Duodenal mucosa (tissue), 2 donors: ENCODE measurements around the gene STXBP1.
A peak's percentile ranks its signal among the peaks of the same experiment; 100 is the strongest.

ENCODE experiments used
- H3K27ac ChIP-seq: one replicate; pipeline ENCODE4 v1.7.0; 2013; ENCODE audit warnings: low read depth, low read length
- H3K27me3 ChIP-seq, 2 donors: one replicate each; pipeline ENCODE4 v1.7.0; 2013; ENCODE audit warnings: low read length in 2 of 2, control low read depth in 1 of 2; ENCODE audit not compliant: insufficient read depth in 2 of 2, control insufficient read depth in 1 of 2
- H3K36me3 ChIP-seq, 2 donors: one replicate each; pipeline ENCODE4 v1.7.0; 2013; ENCODE audit warnings: low read length in 2 of 2, control low read depth in 1 of 2; ENCODE audit not compliant: insufficient read depth in 2 of 2, control insufficient read depth in 1 of 2
- H3K4me1 ChIP-seq, 2 donors: one replicate each; pipeline ENCODE4 v1.7.0; 2013; ENCODE audit warnings: low read length in 2 of 2, control low read depth in 1 of 2; ENCODE audit not compliant: insufficient read depth in 2 of 2, control insufficient read depth in 1 of 2
- H3K4me3 ChIP-seq, 2 donors: one replicate each; pipeline ENCODE4 v1.7.0; 2013; ENCODE audit warnings: low read length in 2 of 2, low read depth in 1 of 2
- H3K9ac ChIP-seq, 2 donors: one replicate each; pipeline ENCODE4 v1.7.0; 2013; ENCODE audit warnings: low read length in 2 of 2, low read depth in 1 of 2
- H3K9me3 ChIP-seq, 2 donors: one replicate each; pipeline ENCODE4 v1.7.0; 2013; ENCODE audit warnings: low read length in 2 of 2, control low read depth in 1 of 2; ENCODE audit not compliant: control insufficient read depth in 1 of 2

The STXBP1 gene

DNA sequence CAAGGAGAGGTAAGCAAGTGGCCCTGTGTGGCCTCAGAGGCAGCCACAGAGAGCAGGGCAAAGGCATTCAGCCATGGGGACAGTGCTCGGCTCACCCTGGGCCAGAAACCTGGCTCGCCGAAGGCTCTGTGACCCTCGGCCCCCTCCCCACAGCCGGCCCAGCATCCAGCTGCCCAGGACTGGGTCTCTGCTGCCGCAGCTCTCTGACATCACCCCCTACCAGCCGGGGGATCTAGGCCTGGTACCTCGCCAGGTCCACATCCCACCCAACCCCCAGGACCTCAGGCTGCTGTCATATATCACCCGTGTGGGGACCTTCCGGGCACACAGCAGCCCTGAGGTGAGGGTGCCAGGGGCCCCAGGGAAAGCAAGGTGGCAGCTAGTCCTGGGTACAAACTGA lies 100.8 kb downstream of the STXBP1 start:
- Histone ChIP-seq H3K9me3 (no peaks in the 10 kb centered on the region), H3K27ac (no peak overlapping the region)

GRCh38 chr9:127714020-127714750 lies 102.1 kb downstream of the STXBP1 start:
- no peaks in the 10 kb centered on the region for H3K27me3 ChIP-seq
- peak overlapping the region in 1 of 2 donors; percentile 29 for H3K4me3 ChIP-seq
- H3K9ac ChIP-seq: no peak overlapping the region
- H3K27ac ChIP-seq: no peak overlapping the region
- H3K9me3 ChIP-seq: no peaks in the 10 kb centered on the region
- peaks cover 10 to 14% of the 10 kb centered on the region in 2 donors for H3K4me1 ChIP-seq
- no peaks in the 10 kb centered on the region for H3K36me3 ChIP-seq

More for the DNA sequence above, 100.8 kb downstream of the STXBP1 start:
- no peak overlapping the region for H3K4me3 ChIP-seq
- H3K27me3 ChIP-seq: no peaks in the 10 kb centered on the region
- no peaks in the 10 kb centered on the region for H3K36me3 ChIP-seq
- no peak overlapping the region for H3K9ac ChIP-seq
- peaks cover 10 to 14% of the 10 kb centered on the region in 2 donors for H3K4me1 ChIP-seq

- Histone ChIP-seq H3K4me3 (peak overlapping the region; percentile 84), H3K4me1 (peaks cover 10 to 14% of the 10 kb centered on the region in 2 donors), H3K27ac (peak overlapping the region; percentile 82), H3K9me3 (no peaks in the 10 kb centered on the region), H3K27me3 (no peaks in the 10 kb centered on the region), H3K9ac (peak overlapping the region; percentile 58 to 79), H3K36me3 (no peaks in the 10 kb centered on the region)
Measured at GRCh38 chr9:127714951-127715469, 102.9 kb downstream of the STXBP1 start.

- Histone ChIP-seq H3K4me3 (peak within 1 kb of the TSS; percentile 84), H3K36me3 (no peaks in the 10 kb centered on the region), H3K27me3 (no peaks in the 10 kb centered on the region), H3K9me3 (no peaks in the 10 kb centered on the region), H3K4me1 (peaks cover 10 to 14% of the 10 kb centered on the region in 2 donors), H3K27ac (peak within 1 kb of the TSS; percentile 82), H3K9ac (peak within 1 kb of the TSS; percentile 58 to 79)
Measured at GRCh38 chr9:127715470-127716337, 103.6 kb downstream of the STXBP1 start, which contains the start of the genes PTRH1 and TTC16. Gene PTRH1, minus strand, starts transcription at chr9:127715663. Its CDS starts 24 bp downstream, at chr9:127715639. Gene TTC16, plus strand, starts transcription at chr9:127716079. Its CDS starts 67 bp downstream, at chr9:127716146.

GRCh38 chr9:127716412-127716811 lies 104.3 kb downstream of the STXBP1 start:
- Histone ChIP-seq H3K4me1 (peaks cover 10 to 14% of the 10 kb centered on the region in 2 donors), H3K27me3 (no peaks in the 10 kb centered on the region), H3K36me3 (no peaks in the 10 kb centered on the region), H3K9ac (peak overlapping the region; percentile 48 to 79), H3K4me3 (peak overlapping the region in 1 of 2 donors; percentile 84), H3K27ac (no peak overlapping the region), H3K9me3 (no peaks in the 10 kb centered on the region)

DNA sequence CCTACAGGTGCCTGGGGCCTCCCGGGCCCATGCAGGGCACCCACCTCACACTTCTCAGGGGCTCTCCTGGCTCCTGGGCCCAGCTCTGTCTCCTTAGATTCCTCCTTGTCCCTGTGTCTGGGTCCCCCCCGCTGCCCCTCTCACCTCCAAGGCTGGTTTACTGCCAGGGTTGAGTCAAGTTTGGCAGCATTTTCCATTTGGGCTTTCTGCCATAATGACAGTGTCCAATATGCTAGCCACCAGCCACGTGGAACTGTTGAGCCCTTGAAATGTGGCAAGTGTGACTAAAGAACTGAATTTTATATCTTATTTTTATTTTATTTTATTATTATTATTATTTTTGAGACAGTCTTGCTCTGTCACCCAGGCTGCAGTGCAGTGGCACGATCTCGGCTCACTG lies 105.7 kb downstream of the STXBP1 start:
- peaks cover 10 to 20% of the 10 kb centered on the region in 2 donors for H3K4me1 ChIP-seq
- no peaks in the 10 kb centered on the region for H3K36me3 ChIP-seq
- no peaks in the 10 kb centered on the region for H3K9me3 ChIP-seq
- no peak overlapping the region for H3K9ac ChIP-seq
- no peak overlapping the region for H3K27ac ChIP-seq
- no peak overlapping the region for H3K4me3 ChIP-seq
- H3K27me3 ChIP-seq: no peaks in the 10 kb centered on the region

GRCh38 chr9:127720031-127720864 lies 108.2 kb downstream of the STXBP1 start:
- Histone ChIP-seq H3K9me3 (no peaks in the 10 kb centered on the region), H3K9ac (no peak overlapping the region), H3K4me1 (peaks cover 3 to 13% of the 10 kb centered on the region in 2 donors), H3K4me3 (no peak overlapping the region), H3K27ac (no peak overlapping the region), H3K27me3 (no peaks in the 10 kb centered on the region), H3K36me3 (no peaks in the 10 kb centered on the region)

DNA sequence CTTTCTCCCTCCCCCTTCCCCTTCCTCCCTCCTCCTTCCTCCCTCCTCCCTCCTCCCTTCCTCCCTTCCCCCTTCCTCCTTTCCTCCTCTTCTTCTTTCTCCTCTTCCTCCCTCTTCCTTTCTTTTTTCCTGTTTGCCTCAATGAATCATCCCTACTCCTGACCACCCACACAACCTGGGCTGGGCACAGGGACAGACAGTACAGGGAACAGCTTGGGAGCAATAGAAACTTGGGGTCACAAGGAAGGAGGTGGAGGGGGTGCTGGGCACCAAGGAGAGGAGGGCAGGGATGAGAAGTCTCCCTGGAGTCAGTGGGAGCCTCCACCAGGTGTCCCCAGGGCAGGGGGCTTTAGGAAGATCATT lies 108.8 kb downstream of the STXBP1 start:
- H3K9ac ChIP-seq: no peak overlapping the region
- H3K9me3 ChIP-seq: no peaks in the 10 kb centered on the region
- peaks cover 3 to 13% of the 10 kb centered on the region in 2 donors for H3K4me1 ChIP-seq
- H3K27me3 ChIP-seq: no peaks in the 10 kb centered on the region
- H3K4me3 ChIP-seq: no peak overlapping the region
- no peaks in the 10 kb centered on the region for H3K36me3 ChIP-seq
- no peak overlapping the region for H3K27ac ChIP-seq

DNA sequence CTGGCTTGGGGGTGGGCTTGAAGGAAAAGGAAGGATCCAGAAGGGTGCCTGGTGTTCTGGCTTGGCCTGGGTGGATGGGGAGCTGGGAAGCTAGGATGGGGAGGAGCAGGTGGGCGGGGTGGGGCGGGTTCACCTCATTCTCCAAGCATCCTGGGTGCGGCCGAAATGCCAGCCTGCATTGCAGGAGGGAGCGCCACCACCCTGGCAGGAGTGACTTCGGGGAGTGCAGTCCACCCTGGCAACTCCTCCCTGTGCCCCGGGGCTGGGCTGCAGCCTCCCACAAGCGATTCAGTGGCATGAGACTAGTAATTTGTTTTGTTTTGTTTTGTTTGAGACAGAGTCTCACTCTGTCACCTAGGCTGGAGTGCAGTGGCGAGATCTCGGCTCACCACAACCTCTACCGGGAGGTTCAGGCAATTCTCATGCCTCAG lies 109.3 kb downstream of the STXBP1 start:
- Histone ChIP-seq H3K4me3 (no peak overlapping the region), H3K4me1 (peaks cover 0 to 7% of the 10 kb centered on the region in 2 donors), H3K36me3 (no peaks in the 10 kb centered on the region), H3K9me3 (no peaks in the 10 kb centered on the region), H3K27me3 (no peaks in the 10 kb centered on the region), H3K9ac (no peak overlapping the region), H3K27ac (no peak overlapping the region)
